ENCODE measurements around the gene SLC25A47. TPM values are rescaled to one million over a fixed set of nuclear protein-coding genes. Genes with fewer than 3 reads are reported as not detected.

The SLC25A47 gene
- total and polyA plus RNA-seq, 2 donors: 0.09 TPM; not detected in 1

- Histone ChIP-seq H3K9me3 (ENCODE audit: control insufficient read depth in 2 of 2, insufficient read depth in 1 of 2, low read length in 1 of 2) (no peaks in the 10 kb centered on the region), H3K27me3 (ENCODE audit: control insufficient read depth in 2 of 2, insufficient read depth in 1 of 2, low read length in 1 of 2) (no peaks in the 10 kb centered on the region), H3K27ac (ENCODE audit: low read depth in 1 of 2, low read length in 1 of 2) (no peak overlapping the region), H3K4me3 (ENCODE audit: low read length in 2 of 2) (no peak overlapping the region), H3K36me3 (ENCODE audit: control insufficient read depth in 2 of 2, insufficient read depth in 2 of 2, low read length in 1 of 2) (peaks cover 15 to 23% of the 10 kb centered on the region in 2 donors), H3K4me1 (ENCODE audit: control insufficient read depth in 2 of 2, insufficient read depth in 2 of 2, low read length in 2 of 2) (peaks cover 4 to 12% of the 10 kb centered on the region in 2 donors)
- no peak for DNase-seq (ENCODE audit: low read depth in 6 of 9, low spot score in 9 of 9)
- WGBS: 94% methylated on average over 12 of the region's 12 CpGs
Measured at GRCh38 chr14:100288382-100289185, 34.6 kb upstream of the SLC25A47 start.

DNA sequence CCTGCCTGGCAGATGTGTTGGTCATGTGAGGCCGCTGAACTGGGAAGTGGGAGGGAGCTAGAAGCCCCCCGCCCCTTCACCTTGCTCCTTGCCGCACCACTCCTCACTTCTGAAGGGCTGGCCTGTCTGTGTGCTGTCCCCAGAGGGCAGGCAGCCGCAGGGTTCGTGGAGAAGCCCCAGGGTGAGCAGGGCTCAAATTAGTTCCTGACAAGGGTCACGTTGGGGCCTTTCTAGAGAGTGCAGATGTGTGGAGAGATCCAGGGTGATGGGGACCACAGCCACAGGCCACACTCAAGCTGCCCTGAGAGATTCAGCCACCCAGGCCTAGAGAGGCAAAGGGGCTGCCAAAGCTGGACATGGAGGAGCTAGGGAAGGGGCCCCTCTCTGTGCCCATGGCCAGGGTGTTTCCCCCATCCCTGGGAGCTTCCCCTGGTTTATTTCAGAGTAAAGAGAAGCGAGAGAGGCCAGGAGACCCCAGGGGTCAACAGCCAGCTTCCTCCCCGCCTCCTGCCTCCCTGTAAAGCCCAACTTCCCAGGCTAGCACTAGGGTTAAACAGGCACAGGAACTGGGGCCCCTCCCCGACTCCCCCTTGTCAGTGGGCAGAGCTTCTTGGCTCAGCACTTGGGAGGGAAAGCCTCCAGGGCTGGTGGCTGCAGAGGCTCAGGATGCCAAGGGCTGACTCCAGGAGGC lies 33.1 kb upstream of the SLC25A47 start:
- no peak overlapping the region for H3K27ac ChIP-seq (ENCODE audit: low read depth in 1 of 2, low read length in 1 of 2)
- 93% methylated on average over 9 of the region's 9 CpGs for WGBS
- no peaks in the 10 kb centered on the region for H3K9me3 ChIP-seq (ENCODE audit: control insufficient read depth in 2 of 2, insufficient read depth in 1 of 2, low read length in 1 of 2)
- DNase-seq (ENCODE audit: low read depth in 6 of 9, low spot score in 9 of 9): no peak
- H3K4me1 ChIP-seq (ENCODE audit: control insufficient read depth in 2 of 2, insufficient read depth in 2 of 2, low read length in 2 of 2): peaks cover 1 to 6% of the 10 kb centered on the region in 2 donors
- H3K27me3 ChIP-seq (ENCODE audit: control insufficient read depth in 2 of 2, insufficient read depth in 1 of 2, low read length in 1 of 2): no peaks in the 10 kb centered on the region
- peaks cover 15 to 23% of the 10 kb centered on the region in 2 donors for H3K36me3 ChIP-seq (ENCODE audit: control insufficient read depth in 2 of 2, insufficient read depth in 2 of 2, low read length in 1 of 2)
- no peak overlapping the region for H3K4me3 ChIP-seq (ENCODE audit: low read length in 2 of 2)

DNA sequence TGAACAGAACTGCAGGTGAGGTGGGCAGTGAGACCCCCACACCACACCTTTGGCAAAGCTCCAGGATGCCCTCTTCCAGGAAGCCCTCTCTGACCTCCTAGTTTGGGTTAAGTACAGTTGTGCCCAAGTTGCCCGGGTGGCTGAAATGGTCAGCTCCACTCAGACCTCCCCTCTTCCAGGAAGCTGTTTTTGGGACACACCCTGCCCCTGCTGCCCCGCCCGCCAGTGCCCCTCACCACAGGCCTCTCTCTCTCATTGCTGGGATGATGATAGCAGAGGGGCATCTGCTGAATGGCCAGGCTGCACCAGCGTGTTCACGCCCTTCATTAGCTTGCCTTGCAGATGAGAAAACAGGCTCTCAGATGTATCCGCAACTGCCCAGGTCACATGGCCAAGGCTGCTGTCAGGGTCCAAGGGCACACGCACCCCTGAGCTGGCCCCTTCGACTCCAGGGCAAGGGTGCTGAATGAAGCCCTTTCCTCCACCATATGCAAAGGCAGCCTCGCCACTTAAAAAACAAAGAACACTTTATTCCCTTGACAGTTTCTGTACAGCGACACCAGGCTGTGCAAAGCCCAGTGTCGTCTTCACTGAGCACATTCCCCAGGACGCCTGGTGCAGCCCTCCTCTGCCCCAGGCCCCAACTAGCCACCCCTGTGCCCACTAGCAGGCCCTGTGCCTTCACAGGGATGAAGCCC lies 32.4 kb upstream of the SLC25A47 start:
- H3K27me3 ChIP-seq (ENCODE audit: control insufficient read depth in 2 of 2, insufficient read depth in 1 of 2, low read length in 1 of 2): no peaks in the 10 kb centered on the region
- peaks cover 15 to 23% of the 10 kb centered on the region in 2 donors for H3K36me3 ChIP-seq (ENCODE audit: control insufficient read depth in 2 of 2, insufficient read depth in 2 of 2, low read length in 1 of 2)
- DNase-seq (ENCODE audit: low read depth in 6 of 9, low spot score in 9 of 9): no peak
- no peak overlapping the region for H3K4me3 ChIP-seq (ENCODE audit: low read length in 2 of 2)
- WGBS: 97% methylated on average over 12 of the region's 12 CpGs
- H3K9me3 ChIP-seq (ENCODE audit: control insufficient read depth in 2 of 2, insufficient read depth in 1 of 2, low read length in 1 of 2): no peaks in the 10 kb centered on the region
- peaks cover 0 to 4% of the 10 kb centered on the region in 2 donors for H3K4me1 ChIP-seq (ENCODE audit: control insufficient read depth in 2 of 2, insufficient read depth in 2 of 2, low read length in 2 of 2)
- no peak overlapping the region for H3K27ac ChIP-seq (ENCODE audit: low read depth in 1 of 2, low read length in 1 of 2)

DNA sequence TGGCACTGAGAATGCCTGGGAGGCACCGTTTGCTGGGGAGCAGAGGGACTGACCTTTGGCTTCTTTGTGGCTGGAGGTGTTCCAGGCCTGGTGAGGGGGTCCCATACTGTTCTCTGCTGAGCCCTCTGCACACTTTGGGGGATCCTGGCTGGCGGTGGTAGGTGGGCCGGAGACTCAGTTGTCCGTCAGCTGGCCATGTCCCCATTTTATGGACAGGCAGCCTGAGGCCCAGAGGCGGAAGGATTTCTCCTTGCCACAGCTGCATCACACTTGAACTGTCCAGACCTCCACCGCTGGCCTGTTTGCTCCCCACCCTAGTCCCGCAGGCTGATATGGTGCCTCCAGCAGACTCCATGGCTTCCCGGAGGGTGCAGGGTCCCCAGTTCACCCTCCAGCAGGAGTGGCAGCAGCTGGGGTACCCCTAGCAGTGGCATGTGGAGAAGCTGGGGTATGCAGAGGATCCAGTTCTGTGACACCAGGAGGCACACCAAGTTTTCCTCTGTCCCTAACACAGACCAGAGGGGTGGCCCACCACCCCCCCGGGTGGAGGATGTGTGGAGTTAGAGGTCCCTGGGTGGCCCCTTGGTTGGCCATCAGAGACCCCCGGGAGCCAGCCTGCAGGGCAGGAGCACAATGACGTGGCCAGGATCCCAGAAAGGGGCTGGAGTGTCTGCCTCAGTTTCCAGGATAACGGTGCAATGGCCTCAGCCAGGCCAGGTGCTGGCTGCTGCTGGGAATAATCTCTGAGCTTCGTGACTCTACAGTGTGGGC lies 31.6 kb upstream of the SLC25A47 start:
- Histone ChIP-seq H3K4me3 (ENCODE audit: low read length in 2 of 2) (no peak overlapping the region), H3K27me3 (ENCODE audit: control insufficient read depth in 2 of 2, insufficient read depth in 1 of 2, low read length in 1 of 2) (no peaks in the 10 kb centered on the region), H3K27ac (ENCODE audit: low read depth in 1 of 2, low read length in 1 of 2) (no peak overlapping the region), H3K9me3 (ENCODE audit: control insufficient read depth in 2 of 2, insufficient read depth in 1 of 2, low read length in 1 of 2) (no peaks in the 10 kb centered on the region), H3K4me1 (ENCODE audit: control insufficient read depth in 2 of 2, insufficient read depth in 2 of 2, low read length in 2 of 2) (no peaks in the 10 kb centered on the region), H3K36me3 (ENCODE audit: control insufficient read depth in 2 of 2, insufficient read depth in 2 of 2, low read length in 1 of 2) (peaks cover 15 to 23% of the 10 kb centered on the region in 2 donors)
- DNase-seq (ENCODE audit: low read depth in 6 of 9, low spot score in 9 of 9): no peak
- 98% methylated on average over 13 of the region's 13 CpGs for WGBS

- H3K27ac ChIP-seq (ENCODE audit: low read depth in 1 of 2, low read length in 1 of 2): no peak overlapping the region
- H3K9me3 ChIP-seq (ENCODE audit: control insufficient read depth in 2 of 2, insufficient read depth in 1 of 2, low read length in 1 of 2): no peaks in the 10 kb centered on the region
- DNase-seq (ENCODE audit: low read depth in 6 of 9, low spot score in 9 of 9): no peak
- no peak overlapping the region for H3K4me3 ChIP-seq (ENCODE audit: low read length in 2 of 2)
- peaks cover 15 to 23% of the 10 kb centered on the region in 2 donors for H3K36me3 ChIP-seq (ENCODE audit: control insufficient read depth in 2 of 2, insufficient read depth in 2 of 2, low read length in 1 of 2)
- peaks cover 0 to 4% of the 10 kb centered on the region in 2 donors for H3K4me1 ChIP-seq (ENCODE audit: control insufficient read depth in 2 of 2, insufficient read depth in 2 of 2, low read length in 2 of 2)
- no peaks in the 10 kb centered on the region for H3K27me3 ChIP-seq (ENCODE audit: control insufficient read depth in 2 of 2, insufficient read depth in 1 of 2, low read length in 1 of 2)
- 98% methylated on average over 61 of the region's 61 CpGs for WGBS
Measured at GRCh38 chr14:100292301-100292775, 30.8 kb upstream of the SLC25A47 start.

DNA sequence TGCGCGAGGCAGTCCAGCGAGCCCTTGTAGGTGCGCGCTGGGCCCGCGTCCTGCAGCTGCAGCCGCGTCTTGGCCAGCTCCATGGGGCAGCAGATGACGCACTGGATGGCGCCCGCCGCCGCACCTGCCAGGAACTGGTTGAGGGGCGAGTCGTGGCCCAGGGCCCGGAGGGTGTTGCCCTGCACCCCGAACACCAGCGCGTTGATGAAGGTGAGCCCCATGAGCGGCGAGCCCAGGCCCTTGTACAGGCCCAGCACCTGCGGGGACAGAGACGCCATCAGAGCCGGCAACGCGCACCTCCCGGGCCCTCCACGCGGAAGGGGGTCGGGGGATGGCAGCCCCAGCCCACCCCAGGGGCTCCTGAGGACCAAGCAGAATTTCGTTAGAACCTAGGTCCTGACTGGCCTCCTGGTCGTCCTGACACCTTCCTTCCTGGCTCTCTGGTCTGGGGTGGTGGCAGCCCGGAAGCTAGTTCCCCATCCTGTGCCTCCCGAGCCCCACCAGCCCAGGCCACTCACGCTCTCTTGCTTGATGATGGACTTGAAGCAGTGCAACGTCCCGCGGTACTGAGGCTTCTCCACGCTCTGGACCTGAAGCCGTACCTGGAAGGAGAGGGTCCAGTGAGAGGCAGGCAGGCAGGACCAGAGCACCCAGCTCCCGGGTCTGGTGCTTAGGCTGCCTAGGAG lies 30.2 kb upstream of the SLC25A47 start:
- peaks cover 15 to 23% of the 10 kb centered on the region in 2 donors for H3K36me3 ChIP-seq (ENCODE audit: control insufficient read depth in 2 of 2, insufficient read depth in 2 of 2, low read length in 1 of 2)
- H3K27me3 ChIP-seq (ENCODE audit: control insufficient read depth in 2 of 2, insufficient read depth in 1 of 2, low read length in 1 of 2): no peaks in the 10 kb centered on the region
- no peaks in the 10 kb centered on the region for H3K9me3 ChIP-seq (ENCODE audit: control insufficient read depth in 2 of 2, insufficient read depth in 1 of 2, low read length in 1 of 2)
- WGBS: 98% methylated on average over 42 of the region's 42 CpGs
- peaks cover 0 to 8% of the 10 kb centered on the region in 2 donors for H3K4me1 ChIP-seq (ENCODE audit: control insufficient read depth in 2 of 2, insufficient read depth in 2 of 2, low read length in 2 of 2)
- H3K27ac ChIP-seq (ENCODE audit: low read depth in 1 of 2, low read length in 1 of 2): no peak overlapping the region
- no peak for DNase-seq (ENCODE audit: low read depth in 6 of 9, low spot score in 9 of 9)
- no peak overlapping the region for H3K4me3 ChIP-seq (ENCODE audit: low read length in 2 of 2)

- peaks cover 0 to 8% of the 10 kb centered on the region in 2 donors for H3K4me1 ChIP-seq (ENCODE audit: control insufficient read depth in 2 of 2, insufficient read depth in 2 of 2, low read length in 2 of 2)
- no peaks in the 10 kb centered on the region for H3K9me3 ChIP-seq (ENCODE audit: control insufficient read depth in 2 of 2, insufficient read depth in 1 of 2, low read length in 1 of 2)
- 97% methylated on average over 14 of the region's 14 CpGs for WGBS
- H3K27me3 ChIP-seq (ENCODE audit: control insufficient read depth in 2 of 2, insufficient read depth in 1 of 2, low read length in 1 of 2): no peaks in the 10 kb centered on the region
- H3K27ac ChIP-seq (ENCODE audit: low read depth in 1 of 2, low read length in 1 of 2): no peak overlapping the region
- H3K36me3 ChIP-seq (ENCODE audit: control insufficient read depth in 2 of 2, insufficient read depth in 2 of 2, low read length in 1 of 2): peaks cover 15 to 23% of the 10 kb centered on the region in 2 donors
- no peak overlapping the region for H3K4me3 ChIP-seq (ENCODE audit: low read length in 2 of 2)
- no peak for DNase-seq (ENCODE audit: low read depth in 6 of 9, low spot score in 9 of 9)
Measured at GRCh38 chr14:100293497-100294212, 29.5 kb upstream of the SLC25A47 start.
